Type B pancreatic cell (in vitro differentiated cells): ENCODE measurements around the gene ZBTB33. TPM values are rescaled to one million over a fixed set of nuclear protein-coding genes. Genes with fewer than 3 reads are reported as not detected.

ENCODE experiments used
- DNase-seq: peaks from one replicate; pipeline ENCODE4 v3.0.0; 2021; ENCODE audit warnings: mixed read lengths; ENCODE audit not compliant: unreplicated experiment; ENCODE audit errors: extremely low spot score
- H3K27ac Mint-ChIP-seq: 2 replicates; pipeline ENCODE4 v1.8.0; 2021; ENCODE audit warnings: mild to moderate bottlenecking, mixed read lengths
- H3K27me3 Mint-ChIP-seq: 2 replicates; pipeline ENCODE4 v1.8.0; 2021; ENCODE audit warnings: mixed read lengths
- H3K36me3 Mint-ChIP-seq: 2 replicates; pipeline ENCODE4 v1.8.0; 2021; ENCODE audit warnings: mixed read lengths
- H3K4me1 Mint-ChIP-seq: one replicate; pipeline ENCODE4 v1.8.0; 2021; ENCODE audit warnings: mixed read lengths; ENCODE audit not compliant: unreplicated experiment
- H3K4me3 Mint-ChIP-seq: 2 replicates; pipeline ENCODE4 v1.8.0; 2021; ENCODE audit warnings: mild to moderate bottlenecking, mixed read lengths
- H3K9me3 Mint-ChIP-seq: 2 replicates; pipeline ENCODE4 v1.8.0; 2021; ENCODE audit warnings: mixed read lengths
- CTCF ChIP-seq: fragments of 200-600 bp; sonication (generic); conservative IDR thresholded peaks from 2 replicates; pipeline ENCODE4 v1.5.0; 2021; ENCODE audit warnings: antibody characterized with exemption, mild to moderate bottlenecking
- total RNA-seq: library from RNA; stranded (reverse); gene quantifications from 2 replicates; pipeline ENCODE4 v1.2.1, GENCODE V29; 2021; ENCODE audit warnings: low replicate concordance

Gene ZBTB33
- total RNA-seq, 1 donor from 2014 or later = 25.7 TPM

GRCh38 chrX:120305531-120306141, 55.0 kb downstream of the ZBTB33 start:
- no peak for TF ChIP-seq CTCF
- no peaks in the 10 kb centered on the region for H3K36me3 Mint-ChIP-seq
- DNase-seq = no peak
- peaks cover 13% of the 10 kb centered on the region for H3K4me1 Mint-ChIP-seq
- peaks cover 53% of the 10 kb centered on the region for H3K27me3 Mint-ChIP-seq
- H3K27ac Mint-ChIP-seq = no peak overlapping the region
- no peaks in the 10 kb centered on the region for H3K9me3 Mint-ChIP-seq
- H3K4me3 Mint-ChIP-seq = no peak overlapping the region

- peaks cover 13% of the 10 kb centered on the region for H3K4me1 Mint-ChIP-seq
Measured at GRCh38 chrX:120306630-120307029, 56.0 kb downstream of the ZBTB33 start.

More at GRCh38 chrX:120306630-120307029, 56.0 kb downstream of the ZBTB33 start:
- H3K36me3 Mint-ChIP-seq = no peaks in the 10 kb centered on the region
- DNase-seq = no peak
- H3K9me3 Mint-ChIP-seq = no peaks in the 10 kb centered on the region
- H3K4me3 Mint-ChIP-seq = no peak overlapping the region
- peaks cover 58% of the 10 kb centered on the region for H3K27me3 Mint-ChIP-seq
- no peak overlapping the region for H3K27ac Mint-ChIP-seq
- no peak for TF ChIP-seq CTCF

Other genes starting within 250 kb of the ZBTB33 start
- gene RHOXF2B, start 173.1 kb upstream of the ZBTB33 start, total RNA-seq = not detected in 2 replicates
- not detected in 2 replicates for gene RHOXF1, start 134.9 kb upstream of the ZBTB33 start, total RNA-seq
- gene RHOXF2, start 92.2 kb upstream of the ZBTB33 start, total RNA-seq = not detected in 2 replicates
- 0.38 and 2.4 TPM in 2 replicates for gene TMEM255A, start 60.6 kb downstream of the ZBTB33 start, total RNA-seq
- gene ATP1B4, start 111.3 kb downstream of the ZBTB33 start, total RNA-seq = not detected in 2 replicates
- 82.9 and 120 TPM in 2 replicates for gene LAMP2, start 218.5 kb downstream of the ZBTB33 start, total RNA-seq